ENCODE results near the gene FAM219A.

- TF ChIP-seq EZH2 (IDR thresholded peaks at IDR 0.05; ENCODE audit: borderline replicate concordance, low read depth, low read length, poor library complexity, severe bottlenecking) (no peak), CTCF (conservative IDR thresholded peaks at IDR 0.05; ENCODE audit: low read depth, low read length) (no peak)
Measured at GRCh38 chr9:34503406-34503805, 45.0 kb upstream of the FAM219A start.
